Measurements from ENCODE around the gene GSTO2. TPM values are rescaled to one million over a fixed set of nuclear protein-coding genes. Genes with fewer than 3 reads are reported as not detected.

Gene GSTO2
- total RNA-seq, 1 donor from 2014 or later = 5.9 TPM

DNA sequence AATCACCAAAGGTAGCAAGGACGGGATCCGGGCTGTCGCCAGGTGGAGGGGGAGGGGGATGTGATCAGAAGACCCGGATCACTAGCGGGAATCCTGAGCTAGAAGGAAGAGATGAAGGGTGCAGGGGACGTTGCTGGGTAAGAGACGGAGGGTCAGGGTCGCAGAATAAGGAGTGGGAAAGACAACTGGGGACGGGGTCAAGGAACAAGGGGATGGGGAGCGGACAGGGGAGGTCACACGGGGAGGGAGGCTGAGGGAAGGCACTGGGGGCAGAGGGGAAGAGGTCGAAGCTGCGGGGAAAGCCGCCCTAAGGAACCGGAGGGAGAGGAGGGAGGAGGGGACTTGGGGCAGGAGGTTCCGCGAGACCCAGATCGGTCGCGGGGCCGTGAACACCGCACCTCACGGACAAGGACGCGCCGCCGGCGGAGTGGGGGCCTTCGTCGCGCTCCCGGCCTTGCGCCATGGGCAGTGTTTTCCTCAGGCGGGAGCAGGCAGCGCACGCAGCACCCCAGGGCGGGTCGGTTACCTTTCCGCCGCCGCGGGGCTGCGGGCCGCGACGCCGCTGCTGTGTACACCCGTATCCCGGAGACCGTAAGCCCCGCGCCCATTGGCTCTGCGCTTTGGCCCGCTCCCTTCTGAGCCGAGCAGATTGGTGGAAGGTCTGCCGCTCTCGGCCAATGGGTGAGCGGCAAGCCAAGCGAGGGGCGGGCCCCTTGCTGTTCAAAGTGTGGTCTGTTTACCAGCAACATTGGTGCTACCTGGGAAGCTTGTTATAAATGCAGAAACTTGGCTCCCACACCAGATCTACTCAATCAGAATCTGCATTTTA is 37.0 kb upstream of the GSTO2 start, which contains the start of gene CFAP43:
Gene CFAP43, minus strand, starts transcription at position 581 of the 829 bp plus-strand sequence. Its CDS starts 118 bp downstream, at position 463.
- H3K36me3 Mint-ChIP-seq (ENCODE audit: low read depth, unreplicated experiment) = peaks cover 4% of the 10 kb centered on the region
- H3K4me1 Mint-ChIP-seq (ENCODE audit: unreplicated experiment) = no peaks in the 10 kb centered on the region
- peak; percentile 98 for DNase-seq (ENCODE audit: low spot score)
- TF ChIP-seq, protein P1, sequence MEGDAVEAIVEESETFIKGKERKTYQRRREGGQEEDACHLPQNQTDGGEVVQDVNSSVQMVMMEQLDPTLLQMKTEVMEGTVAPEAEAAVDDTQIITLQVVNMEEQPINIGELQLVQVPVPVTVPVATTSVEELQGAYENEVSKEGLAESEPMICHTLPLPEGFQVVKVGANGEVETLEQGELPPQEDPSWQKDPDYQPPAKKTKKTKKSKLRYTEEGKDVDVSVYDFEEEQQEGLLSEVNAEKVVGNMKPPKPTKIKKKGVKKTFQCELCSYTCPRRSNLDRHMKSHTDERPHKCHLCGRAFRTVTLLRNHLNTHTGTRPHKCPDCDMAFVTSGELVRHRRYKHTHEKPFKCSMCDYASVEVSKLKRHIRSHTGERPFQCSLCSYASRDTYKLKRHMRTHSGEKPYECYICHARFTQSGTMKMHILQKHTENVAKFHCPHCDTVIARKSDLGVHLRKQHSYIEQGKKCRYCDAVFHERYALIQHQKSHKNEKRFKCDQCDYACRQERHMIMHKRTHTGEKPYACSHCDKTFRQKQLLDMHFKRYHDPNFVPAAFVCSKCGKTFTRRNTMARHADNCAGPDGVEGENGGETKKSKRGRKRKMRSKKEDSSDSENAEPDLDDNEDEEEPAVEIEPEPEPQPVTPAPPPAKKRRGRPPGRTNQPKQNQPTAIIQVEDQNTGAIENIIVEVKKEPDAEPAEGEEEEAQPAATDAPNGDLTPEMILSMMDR (IDR thresholded peaks at IDR 0.05; ENCODE audit: unreplicated experiment) = no peak
- peak within 1 kb of the TSS; percentile 96 for H3K27ac Mint-ChIP-seq (ENCODE audit: unreplicated experiment)
- no peaks in the 10 kb centered on the region for H3K9me3 Mint-ChIP-seq (ENCODE audit: unreplicated experiment)
- peaks cover 7% of the 10 kb centered on the region for H3K27me3 Mint-ChIP-seq (ENCODE audit: unreplicated experiment)
- peak within 1 kb of the TSS; percentile 96 for H3K4me3 Mint-ChIP-seq (ENCODE audit: unreplicated experiment)

DNA sequence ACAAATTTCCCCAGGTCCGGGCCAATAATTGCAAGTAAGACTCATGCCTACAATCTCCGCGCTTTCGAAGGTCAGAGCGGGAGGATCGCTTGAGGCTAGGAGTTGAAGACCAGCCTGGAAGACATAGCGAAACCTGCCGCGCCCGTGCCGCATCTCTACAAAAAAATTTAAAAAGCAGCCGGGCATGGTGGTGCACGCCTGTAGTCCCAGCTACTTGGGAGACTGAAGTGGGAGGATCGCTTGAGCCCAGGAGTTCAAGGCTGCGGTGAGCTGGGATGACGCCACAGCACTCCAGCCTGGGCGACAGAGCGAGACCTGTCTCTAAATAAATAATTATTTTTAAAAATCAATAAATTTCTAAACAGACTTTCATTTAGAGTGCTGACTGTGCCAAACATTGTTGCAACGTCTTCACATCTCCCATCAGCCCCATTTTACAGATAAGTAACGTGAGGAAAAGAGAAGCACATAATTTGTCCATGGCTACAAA is 36.3 kb upstream of the GSTO2 start:
- Mint-ChIP-seq H3K27me3 (ENCODE audit: unreplicated experiment) (peaks cover 7% of the 10 kb centered on the region), H3K36me3 (ENCODE audit: low read depth, unreplicated experiment) (peaks cover 4% of the 10 kb centered on the region), H3K9me3 (ENCODE audit: unreplicated experiment) (no peaks in the 10 kb centered on the region), H3K4me1 (ENCODE audit: unreplicated experiment) (no peaks in the 10 kb centered on the region), H3K27ac (ENCODE audit: unreplicated experiment) (no peak overlapping the region), H3K4me3 (ENCODE audit: unreplicated experiment) (peak overlapping the region; percentile 96)
- TF ChIP-seq, protein P1 (IDR thresholded peaks at IDR 0.05; ENCODE audit: unreplicated experiment) = no peak
- DNase-seq (ENCODE audit: low spot score) = no peak

DNA sequence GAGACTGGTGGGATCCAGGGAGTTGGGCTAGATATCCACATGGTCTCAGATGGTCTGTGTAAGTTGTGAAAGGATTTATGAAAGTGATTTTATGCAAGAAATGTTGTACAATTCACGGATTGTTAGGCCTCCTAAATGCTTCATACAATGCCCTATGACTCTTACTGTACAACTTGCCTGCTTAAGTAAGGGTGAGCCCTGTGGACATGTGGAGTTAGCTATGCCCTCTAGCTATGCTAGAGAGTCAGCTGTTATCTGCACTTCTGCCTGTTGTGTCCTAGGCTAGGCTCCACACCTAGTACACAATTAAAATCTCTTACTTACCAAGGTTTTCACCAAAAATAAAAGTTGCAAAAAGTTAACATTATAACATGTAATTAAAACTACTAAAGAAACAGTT is 35.2 kb upstream of the GSTO2 start:
- H3K9me3 Mint-ChIP-seq (ENCODE audit: unreplicated experiment) = no peaks in the 10 kb centered on the region
- peaks cover 4% of the 10 kb centered on the region for H3K36me3 Mint-ChIP-seq (ENCODE audit: low read depth, unreplicated experiment)
- peak overlapping the region; percentile 25 for H3K27ac Mint-ChIP-seq (ENCODE audit: unreplicated experiment)
- TF ChIP-seq, protein P1 (IDR thresholded peaks at IDR 0.05; ENCODE audit: unreplicated experiment) = no peak
- H3K4me1 Mint-ChIP-seq (ENCODE audit: unreplicated experiment) = no peaks in the 10 kb centered on the region
- peak overlapping the region; percentile 56 for H3K4me3 Mint-ChIP-seq (ENCODE audit: unreplicated experiment)
- no peak for DNase-seq (ENCODE audit: low spot score)
- H3K27me3 Mint-ChIP-seq (ENCODE audit: unreplicated experiment) = peaks cover 7% of the 10 kb centered on the region

GRCh38 chr10:104234934-104235333 is 34.0 kb upstream of the GSTO2 start:
- peaks cover 4% of the 10 kb centered on the region for H3K36me3 Mint-ChIP-seq (ENCODE audit: low read depth, unreplicated experiment)
- no peak overlapping the region for H3K27ac Mint-ChIP-seq (ENCODE audit: unreplicated experiment)
- no peak for DNase-seq (ENCODE audit: low spot score)
- H3K27me3 Mint-ChIP-seq (ENCODE audit: unreplicated experiment) = peaks cover 7% of the 10 kb centered on the region
- TF ChIP-seq, protein P1 (IDR thresholded peaks at IDR 0.05; ENCODE audit: unreplicated experiment) = no peak
- no peak overlapping the region for H3K4me3 Mint-ChIP-seq (ENCODE audit: unreplicated experiment)
- no peaks in the 10 kb centered on the region for H3K4me1 Mint-ChIP-seq (ENCODE audit: unreplicated experiment)
- no peaks in the 10 kb centered on the region for H3K9me3 Mint-ChIP-seq (ENCODE audit: unreplicated experiment)

DNA sequence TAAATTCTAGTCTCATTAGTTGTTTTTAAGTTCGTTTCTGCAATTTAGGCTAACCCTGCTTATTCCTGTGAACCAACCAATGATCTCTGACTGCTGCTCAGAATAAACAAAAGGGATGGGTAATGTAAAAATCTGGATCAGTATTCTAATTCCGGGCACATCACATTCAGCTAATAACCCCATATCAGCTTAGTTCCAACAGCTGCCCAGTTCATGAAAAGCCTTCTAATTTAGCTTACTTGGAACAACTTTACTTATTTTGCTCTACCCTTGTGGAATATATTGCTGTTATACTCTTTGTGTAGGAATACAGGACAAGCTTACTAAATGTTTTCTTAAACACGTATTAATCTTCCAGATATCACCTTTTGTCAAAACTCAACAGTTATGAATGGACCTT is 33.2 kb upstream of the GSTO2 start:
- TF ChIP-seq, protein P1 (IDR thresholded peaks at IDR 0.05; ENCODE audit: unreplicated experiment) = no peak

More for the DNA sequence above, 33.2 kb upstream of the GSTO2 start:
- H3K9me3 Mint-ChIP-seq (ENCODE audit: unreplicated experiment) = no peaks in the 10 kb centered on the region
- H3K4me3 Mint-ChIP-seq (ENCODE audit: unreplicated experiment) = no peak overlapping the region
- peaks cover 4% of the 10 kb centered on the region for H3K36me3 Mint-ChIP-seq (ENCODE audit: low read depth, unreplicated experiment)
- DNase-seq (ENCODE audit: low spot score) = no peak
- no peaks in the 10 kb centered on the region for H3K4me1 Mint-ChIP-seq (ENCODE audit: unreplicated experiment)
- H3K27me3 Mint-ChIP-seq (ENCODE audit: unreplicated experiment) = peaks cover 7% of the 10 kb centered on the region
- H3K27ac Mint-ChIP-seq (ENCODE audit: unreplicated experiment) = no peak overlapping the region

Data from endothelial cell (in vitro differentiated cells).